DMS 273 (cell line): ENCODE measurements around the gene SLC35A4.
"Not testable (repeated sequence)": the region's sequence is repeated elsewhere in the genome, so short reads cannot be mapped to it uniquely, and the experiment has no call there.

Experiments used
- DNase-seq: peaks from one replicate; lab custom pipeline; 2025; ENCODE audit not compliant: unreplicated experiment; lab: John Stamatoyannopoulos, UW

The SLC35A4 gene

DNA sequence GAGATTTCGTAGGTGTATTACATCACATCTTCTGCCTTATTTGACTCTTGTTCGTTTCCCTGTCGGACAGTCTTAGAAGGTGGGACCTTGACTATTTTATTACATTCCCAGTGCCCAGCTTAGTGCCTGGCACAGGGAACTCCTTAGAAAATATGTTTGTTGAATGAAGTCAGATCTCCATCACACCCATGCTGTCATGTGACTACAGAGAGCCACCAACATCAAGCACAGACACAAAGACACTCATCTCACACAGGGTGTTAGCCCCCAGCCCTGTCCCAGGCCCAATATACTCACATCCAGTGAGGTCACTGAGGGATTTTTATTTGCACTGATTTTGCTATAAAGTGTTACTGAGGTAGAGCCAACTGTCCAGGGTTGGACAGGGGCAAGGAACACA lies 6.7 kb upstream of the SLC35A4 start:
- DNase-seq, result no peak

DNA sequence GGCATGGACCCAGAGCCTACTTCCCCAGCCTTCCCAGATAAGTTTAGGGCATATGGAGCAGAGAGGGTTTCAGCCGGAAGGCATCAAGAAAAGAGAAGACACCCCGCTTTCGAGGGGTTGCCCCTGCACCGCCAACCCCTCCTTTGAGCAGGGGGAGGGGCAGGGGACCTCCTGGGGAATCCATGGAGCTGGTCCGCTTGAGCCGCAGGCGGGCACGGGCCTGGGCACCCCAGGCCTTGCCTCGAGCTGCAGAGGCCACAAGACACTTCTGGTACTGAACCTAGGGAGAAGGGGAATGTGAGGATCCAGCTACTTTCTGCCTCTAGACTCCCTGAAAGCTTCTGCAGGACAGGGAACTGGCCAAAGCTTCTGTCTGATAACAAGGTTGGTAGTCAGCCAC lies 6.1 kb upstream of the SLC35A4 start:
- no peak for DNase-seq

DNA sequence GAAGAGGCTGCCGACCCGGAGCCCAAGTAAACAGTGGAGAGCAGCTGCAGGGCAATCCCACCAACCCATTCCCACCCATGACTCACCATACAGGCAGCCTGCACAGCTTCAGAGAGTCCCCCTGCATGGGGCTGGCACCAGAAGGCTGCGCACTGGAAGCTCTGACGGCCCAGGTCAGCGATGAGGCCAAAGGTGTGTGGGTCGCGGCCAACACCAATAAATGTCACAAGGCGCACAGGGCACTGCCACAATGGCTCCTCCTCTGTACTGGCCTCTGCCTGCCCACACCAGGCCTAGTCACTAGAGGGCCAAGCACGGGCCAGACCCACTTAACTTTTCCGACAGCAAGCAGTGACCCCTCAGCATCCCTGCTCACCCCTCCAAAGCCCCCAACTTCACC lies 4.4 kb upstream of the SLC35A4 start:
- DNase-seq, result no peak

DNA sequence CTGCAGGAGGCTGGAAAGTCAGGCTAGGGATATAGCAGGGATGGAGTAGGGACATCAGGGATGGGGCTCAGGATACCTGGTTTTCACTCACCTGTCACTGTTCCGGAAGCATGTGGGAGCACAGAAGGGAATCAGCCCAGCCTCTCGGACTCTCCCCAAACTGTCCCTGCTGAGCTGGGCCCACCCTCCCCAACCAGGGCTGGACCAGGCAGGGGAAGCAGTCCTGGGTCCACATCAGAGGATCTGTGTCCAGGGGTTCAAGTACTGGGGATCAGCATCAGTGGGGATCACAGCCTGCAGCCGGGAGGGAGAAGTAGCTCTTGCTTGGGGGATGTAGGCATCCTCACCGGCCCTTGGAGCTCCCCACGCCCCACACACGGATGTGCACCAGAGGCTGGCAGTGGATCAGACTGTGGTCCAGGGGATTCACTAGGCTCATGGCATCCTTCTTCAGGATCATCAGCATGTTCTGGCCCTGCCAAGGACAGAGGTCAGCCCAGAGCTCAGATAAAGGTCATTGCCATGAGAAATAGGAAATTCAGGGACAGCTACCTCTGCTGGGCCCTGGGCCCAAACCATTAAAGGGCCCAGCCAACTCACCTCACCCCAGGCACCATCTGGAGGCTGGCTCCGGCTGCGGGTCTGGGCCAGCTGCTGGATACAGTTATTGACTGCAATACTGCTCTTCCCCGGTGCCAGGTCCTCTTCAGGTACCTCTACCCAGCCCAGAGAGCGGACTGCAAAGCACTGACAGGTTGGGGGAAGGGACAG lies 2.7 kb upstream of the SLC35A4 start:
- DNase-seq, result peak; percentile 82

DNA sequence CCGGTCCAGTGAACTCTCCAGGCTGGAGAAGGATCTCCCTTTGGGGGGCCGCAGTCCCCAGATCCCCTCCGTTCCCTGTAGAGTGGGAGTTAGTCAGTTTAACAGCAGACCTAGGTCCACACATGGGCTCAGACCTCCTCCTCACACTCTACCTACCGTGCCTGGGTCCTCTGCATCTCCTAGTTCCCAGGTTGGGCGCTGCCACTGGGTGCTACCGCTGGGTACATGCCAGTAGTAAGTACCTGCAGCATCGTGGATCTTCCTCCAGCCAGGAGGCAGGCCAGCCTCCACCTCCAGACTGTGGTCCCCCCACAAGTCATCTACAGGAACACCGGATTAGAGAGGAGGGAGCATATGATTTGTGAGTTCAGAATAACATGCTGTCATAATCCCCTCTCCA lies 1.0 kb upstream of the SLC35A4 start:
- DNase-seq, result no peak

DNA sequence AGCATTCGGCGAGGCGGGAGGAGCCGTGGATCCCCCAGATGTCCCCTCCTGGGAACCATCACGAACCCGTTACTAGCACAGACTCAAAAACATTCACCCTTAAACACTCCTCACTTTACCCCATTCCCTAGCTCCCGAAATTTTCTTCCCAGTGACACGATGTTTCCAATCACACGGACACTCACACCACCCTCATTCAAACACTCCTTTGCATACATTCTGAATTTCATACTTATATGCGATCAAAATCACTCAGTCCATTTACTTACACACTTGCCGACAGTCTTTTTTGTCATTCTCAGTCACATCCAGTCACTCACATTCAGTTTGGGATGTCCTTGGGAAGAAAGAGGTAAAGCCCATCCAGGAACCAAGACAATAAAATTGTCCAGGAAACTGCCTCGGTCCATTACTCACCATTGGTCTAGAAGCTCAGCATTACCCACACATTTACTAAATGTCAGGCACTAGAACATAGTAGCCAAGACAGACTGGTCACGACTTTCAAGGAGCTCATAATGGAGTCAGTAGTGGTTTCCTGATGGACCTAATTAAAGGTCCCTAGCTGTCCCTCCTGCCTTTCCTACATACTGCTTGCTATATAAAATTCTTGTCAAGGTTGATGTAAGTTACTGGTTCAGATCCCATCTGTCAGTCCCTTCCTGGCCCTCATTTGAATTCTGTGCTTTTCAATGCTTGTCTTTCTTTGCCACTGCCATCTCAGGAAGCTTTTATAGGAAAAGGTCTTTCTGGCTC lies 574 bp downstream of the SLC35A4 start:
- DNase-seq, result peak; percentile 38

DNA sequence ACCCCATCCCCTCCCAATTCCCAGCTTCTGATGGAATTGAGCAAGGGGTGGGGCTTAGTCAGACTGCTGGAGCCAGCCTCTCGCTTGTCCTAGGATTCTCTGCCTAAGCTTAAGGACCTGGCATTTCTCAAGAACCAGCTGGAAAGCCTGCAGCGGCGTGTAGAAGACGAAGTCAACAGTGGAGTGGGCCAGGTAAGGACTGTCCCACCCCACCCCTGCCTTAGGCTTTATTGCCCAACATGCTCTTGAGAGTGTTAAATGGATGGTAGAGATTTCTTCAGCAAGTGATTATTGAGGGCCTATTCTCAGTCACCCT lies 1.1 kb downstream of the SLC35A4 start:
- DNase-seq, result no peak

DNA sequence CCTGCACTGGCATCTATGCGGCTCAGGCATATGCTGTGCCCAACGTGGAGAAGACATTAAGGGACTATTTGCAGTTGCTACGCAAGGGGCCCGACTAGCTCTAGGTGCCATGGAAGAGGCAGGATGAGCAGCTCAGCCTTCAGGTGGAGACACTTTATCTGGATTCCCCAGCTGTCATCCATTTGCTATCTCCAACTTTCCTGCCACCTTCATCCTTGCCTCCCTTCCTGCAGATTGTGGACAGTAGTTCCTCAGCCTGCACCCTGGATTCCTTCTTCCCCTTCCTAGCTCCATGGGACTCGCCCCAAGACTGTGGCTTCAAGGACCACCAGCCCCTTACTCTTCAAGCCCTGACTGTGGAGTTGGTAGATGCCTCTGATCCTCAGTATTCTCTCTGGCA lies 2.0 kb downstream of the SLC35A4 start:
- DNase-seq, result no peak

DNA sequence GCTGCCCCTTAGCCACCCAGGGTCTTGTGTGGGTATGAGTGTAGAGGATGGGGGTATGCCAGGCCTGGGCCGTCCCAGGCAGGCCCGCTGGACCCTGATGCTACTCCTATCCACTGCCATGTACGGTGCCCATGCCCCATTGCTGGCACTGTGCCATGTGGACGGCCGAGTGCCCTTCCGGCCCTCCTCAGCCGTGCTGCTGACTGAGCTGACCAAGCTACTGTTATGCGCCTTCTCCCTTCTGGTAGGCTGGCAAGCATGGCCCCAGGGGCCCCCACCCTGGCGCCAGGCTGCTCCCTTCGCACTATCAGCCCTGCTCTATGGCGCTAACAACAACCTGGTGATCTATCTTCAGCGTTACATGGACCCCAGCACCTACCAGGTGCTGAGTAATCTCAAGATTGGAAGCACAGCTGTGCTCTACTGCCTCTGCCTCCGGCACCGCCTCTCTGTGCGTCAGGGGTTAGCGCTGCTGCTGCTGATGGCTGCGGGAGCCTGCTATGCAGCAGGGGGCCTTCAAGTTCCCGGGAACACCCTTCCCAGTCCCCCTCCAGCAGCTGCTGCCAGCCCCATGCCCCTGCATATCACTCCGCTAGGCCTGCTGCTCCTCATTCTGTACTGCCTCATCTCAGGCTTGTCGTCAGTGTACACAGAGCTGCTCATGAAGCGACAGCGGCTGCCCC lies 2.6 kb downstream of the SLC35A4 start:
- peak; percentile 32 for DNase-seq

DNA sequence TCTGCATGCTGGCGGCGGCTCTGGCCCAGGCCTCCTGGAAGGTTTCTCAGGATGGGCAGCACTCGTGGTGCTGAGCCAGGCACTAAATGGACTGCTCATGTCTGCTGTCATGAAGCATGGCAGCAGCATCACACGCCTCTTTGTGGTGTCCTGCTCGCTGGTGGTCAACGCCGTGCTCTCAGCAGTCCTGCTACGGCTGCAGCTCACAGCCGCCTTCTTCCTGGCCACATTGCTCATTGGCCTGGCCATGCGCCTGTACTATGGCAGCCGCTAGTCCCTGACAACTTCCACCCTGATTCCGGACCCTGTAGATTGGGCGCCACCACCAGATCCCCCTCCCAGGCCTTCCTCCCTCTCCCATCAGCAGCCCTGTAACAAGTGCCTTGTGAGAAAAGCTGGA lies 3.2 kb downstream of the SLC35A4 start:
- no peak for DNase-seq

DNA sequence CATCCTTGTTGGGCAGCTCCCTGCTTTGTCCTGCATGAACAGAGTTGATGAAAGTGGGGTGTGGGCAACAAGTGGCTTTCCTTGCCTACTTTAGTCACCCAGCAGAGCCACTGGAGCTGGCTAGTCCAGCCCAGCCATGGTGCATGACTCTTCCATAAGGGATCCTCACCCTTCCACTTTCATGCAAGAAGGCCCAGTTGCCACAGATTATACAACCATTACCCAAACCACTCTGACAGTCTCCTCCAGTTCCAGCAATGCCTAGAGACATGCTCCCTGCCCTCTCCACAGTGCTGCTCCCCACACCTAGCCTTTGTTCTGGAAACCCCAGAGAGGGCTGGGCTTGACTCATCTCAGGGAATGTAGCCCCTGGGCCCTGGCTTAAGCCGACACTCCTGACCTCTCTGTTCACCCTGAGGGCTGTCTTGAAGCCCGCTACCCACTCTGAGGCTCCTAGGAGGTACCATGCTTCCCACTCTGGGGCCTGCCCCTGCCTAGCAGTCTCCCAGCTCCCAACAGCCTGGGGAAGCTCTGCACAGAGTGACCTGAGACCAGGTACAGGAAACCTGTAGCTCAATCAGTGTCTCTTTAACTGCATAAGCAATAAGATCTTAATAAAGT lies 3.9 kb downstream of the SLC35A4 start:
- no peak for DNase-seq

DNA sequence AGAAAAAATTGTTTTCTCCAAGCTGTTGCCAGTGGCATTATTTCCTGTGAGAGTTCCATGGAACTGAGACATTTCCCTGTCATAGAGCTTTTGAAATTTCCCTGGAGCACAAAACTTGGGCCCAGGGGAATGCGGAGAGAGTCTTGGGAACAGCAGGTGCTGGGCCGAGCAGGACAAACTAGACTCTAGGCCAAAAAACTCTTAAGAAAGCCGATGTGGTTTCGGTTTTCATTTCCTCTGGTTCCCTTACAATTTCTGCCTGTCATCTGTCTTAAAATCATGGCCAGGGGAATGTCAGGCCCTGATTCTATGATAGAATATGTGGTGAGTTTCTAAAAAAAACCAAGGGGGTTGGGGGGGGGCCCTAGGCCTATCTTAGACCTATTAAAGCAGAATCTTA lies 4.6 kb downstream of the SLC35A4 start:
- no peak for DNase-seq

DNA sequence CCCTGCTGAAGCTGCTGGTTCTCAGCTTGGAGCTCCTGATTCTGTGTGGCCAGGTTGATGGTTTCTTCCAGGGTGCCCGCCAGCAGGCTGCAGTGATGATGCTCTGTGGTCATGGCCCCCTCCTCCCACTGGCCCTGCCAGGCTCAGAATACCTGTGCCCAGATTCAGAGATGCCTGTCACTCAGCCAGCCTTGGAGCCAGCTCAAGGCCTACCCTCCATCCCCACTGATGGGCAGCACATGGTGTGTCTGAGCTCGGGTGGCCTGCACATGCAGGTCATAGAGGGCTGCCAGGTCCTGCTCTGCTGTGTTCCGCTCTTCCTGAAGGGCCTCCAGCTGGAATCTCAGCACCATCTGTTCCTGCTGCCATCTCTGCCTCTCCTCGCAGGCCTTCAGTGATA lies 5.4 kb downstream of the SLC35A4 start:
- peak; percentile 44 for DNase-seq

DNA sequence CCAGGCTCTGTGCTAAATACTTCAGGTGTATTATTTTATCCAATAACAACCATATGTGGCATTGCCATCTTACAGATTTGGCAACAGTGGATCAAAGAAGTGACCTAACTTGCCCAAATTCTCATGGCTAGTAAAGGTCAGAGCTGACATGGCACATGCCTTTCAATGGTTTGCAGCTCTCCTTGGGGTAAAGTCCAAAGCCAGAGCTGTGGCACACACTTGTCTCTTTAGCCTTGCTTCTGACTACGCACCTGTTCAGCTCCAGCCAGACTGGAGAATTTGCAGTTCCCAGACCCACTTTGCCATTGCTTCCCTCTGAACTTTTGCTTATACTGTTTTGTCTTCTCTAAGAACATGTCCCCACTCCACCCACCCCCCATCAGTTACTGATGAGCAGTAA lies 5.9 kb downstream of the SLC35A4 start:
- DNase-seq, result no peak

DNA sequence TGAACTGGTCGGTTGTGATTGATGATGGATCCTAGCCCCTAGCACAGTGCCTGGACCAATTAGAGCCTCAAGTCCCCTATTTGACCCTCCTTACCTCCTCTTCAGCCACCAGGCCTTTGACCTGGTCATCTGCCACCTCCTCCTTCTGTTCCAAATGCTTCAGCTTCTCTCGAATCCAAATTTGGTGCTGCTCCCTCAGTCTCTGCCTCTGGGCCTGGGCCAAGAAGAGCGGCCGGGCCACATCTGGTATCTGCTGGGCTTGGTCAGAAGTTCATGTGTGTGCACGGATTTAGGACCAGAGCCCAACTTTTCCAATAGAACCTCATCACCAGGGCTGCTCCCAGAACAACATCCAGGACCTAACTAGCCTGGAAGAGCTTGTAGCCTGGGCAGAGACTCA lies 6.5 kb downstream of the SLC35A4 start:
- DNase-seq, result no peak

DNA sequence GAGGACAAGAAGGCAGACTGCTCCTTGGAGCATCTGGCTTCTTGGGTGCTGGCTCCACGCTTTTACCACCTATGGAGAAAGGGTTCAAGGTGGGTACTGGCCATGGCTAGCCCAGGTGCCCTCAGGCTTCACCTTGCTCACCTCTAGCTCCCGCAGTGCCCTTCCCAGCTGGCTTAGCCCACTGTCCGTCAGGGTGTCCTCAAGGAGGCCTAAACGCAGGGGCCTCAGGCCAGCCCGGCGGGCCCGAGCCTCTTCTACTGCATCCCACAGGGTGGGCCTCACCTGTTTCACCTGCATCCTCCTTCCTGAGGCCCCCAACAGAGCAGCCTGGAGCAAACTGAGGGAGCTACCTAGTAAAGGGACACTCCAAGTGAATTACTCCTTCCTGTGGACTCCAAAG lies 9.1 kb downstream of the SLC35A4 start:
- DNase-seq, result no peak

DNA sequence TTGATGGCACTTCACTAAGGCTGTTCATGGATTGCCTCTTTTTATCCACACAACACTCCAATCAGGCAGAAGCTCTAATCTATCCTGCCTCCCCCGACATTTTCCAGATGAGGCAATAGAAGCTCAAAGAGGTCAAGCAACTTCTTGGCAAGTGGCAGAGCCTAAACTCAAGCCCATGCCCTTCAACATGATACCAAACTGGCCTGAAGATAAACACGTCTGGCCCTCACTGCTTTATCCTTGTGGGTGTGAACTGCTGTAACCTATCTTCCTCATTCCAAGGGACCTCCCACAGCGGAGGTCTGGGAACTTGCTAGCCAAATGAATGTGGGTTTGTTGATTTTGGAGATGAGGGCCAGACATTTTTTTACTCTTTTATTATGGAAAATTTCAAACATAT lies 9.5 kb downstream of the SLC35A4 start:
- no peak for DNase-seq

DNA sequence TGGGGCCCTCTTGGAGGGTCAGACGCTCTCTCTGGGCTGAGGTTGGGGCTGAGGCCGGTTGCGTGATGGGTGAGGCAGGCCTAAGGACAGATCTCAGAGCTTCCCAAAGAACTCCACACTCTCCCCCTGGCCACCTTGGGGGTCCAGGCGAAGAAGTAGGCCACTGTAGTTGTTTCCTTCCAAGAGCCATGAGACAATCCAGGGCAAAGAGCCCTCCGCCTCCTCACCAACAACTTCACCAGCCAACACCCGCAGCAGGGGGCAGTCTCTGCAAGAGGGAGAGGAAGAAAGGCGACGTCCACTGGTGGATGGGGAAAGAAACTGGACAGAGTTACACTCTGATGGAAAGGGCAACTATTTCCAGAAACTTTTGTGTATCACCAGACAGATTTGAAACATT lies 10.7 kb downstream of the SLC35A4 start:
- peak; percentile 34 for DNase-seq

DNA sequence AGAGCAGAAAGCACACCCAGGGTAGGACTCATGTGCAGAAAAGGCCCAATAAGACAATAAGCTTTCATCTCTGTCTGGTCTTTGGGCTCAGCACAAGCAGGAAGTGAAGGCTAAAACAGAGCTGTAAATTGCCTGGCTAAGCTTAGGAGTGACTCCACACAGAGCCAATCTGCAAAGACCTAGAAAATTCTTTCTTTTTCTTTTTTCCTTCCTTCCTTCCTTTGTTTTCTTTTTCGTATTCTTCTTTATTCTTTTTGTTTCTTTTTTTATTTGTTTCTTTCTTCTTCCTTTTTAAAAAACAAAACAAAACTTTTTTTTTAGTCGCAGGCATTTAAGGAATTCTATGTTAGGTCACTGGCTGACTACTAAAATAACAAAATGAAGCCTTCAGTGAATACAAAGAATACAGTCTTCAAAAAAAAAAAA lies 12.2 kb downstream of the SLC35A4 start:
- no peak for DNase-seq

DNA sequence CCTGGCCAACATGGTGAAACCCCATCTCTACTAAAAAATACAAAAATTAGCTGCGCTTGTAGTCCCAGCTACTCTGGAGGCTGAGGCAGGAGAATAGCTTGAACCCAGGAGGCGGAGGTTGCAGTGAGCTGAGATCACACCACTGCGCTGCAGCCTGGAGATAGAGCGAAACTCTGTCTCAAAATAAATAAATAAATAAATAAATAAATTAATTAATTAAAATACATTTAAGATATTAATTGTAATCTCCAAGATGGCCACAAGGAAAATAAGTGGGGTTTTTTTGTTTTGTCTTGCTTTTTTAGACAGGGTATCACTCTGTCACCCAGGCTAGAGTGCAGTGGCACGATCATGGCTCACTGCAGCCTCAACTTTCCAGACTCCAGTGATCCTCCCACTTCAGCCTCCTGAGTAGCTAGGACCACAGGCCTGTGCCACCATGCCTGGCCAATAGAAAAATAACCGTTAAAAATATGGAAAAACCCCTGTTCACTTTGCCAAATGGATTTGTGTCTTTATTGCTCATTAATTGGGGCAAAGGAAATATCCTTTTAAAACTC lies 14.6 kb downstream of the SLC35A4 start:
- DNase-seq, result not testable (repeated sequence)

DNA sequence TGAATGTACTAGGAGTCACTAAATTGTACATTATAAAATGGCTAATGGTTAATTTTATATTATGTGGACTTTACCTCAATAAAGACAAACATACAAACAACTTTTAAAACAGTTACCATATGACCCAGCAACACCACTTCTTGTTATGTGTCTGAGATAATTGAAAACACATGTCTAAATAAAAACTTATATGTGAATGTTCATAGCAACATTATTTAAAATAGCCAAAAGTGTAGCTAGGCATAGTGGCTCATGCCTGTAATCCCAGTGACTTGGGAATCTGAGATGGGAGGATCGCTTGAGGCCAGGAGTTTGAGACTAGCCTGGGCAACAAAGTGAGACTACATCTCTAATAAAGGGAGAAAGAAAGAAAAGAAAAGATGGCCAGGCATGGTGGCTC lies 22.9 kb downstream of the SLC35A4 start:
- no peak for DNase-seq
